ENCODE results near the gene ABR. TPM values are rescaled to one million over a fixed set of nuclear protein-coding genes. Genes with fewer than 3 reads are reported as not detected.
A peak's percentile ranks its signal among the peaks of the same experiment; 100 is the strongest.

The ABR gene
- total RNA-seq, 1 donor from 2014 or later = 119 TPM

DNA sequence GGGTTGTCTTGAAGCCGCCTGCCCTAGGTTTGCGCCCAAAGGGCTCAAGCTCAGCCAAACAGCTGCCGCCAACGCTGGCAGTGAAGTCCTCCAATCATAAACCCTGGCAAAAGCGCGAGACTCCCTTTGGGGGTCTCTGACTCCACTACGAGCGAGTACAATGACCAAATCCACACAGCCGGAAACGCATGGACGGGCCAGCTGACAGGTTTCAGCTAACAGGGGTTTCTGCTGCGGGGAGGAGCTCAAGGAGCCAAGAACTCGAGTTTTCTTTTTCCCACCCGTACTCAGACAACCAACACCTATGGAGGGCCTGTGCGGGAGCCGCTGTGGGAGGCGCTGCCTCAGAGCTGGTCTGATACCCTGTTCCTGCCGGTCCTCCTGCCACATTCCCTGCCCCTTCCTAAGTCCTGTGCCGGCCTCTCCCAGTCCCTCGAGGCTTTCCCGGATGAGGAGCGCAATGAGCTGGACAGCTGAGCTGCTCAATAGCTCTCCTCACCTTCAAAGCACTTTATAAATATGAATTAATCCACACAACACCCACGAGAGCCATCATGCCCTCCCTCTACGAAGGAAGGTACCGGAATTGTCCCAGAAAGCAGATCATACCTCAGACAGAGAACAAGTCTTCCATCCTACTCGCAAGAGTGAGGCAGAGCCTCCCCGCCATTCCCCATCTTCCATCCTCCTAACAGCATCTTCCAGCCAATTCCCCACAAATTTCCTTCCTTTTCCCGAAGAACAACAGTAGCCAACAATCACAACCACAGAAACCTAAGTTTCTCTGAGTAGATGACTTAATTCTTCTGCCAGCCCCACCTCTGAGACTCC, 6.1 kb downstream of the ABR start:
- H3K36me3 Mint-ChIP-seq (ENCODE audit: low read depth) = peaks cover 4% of the 10 kb centered on the region
- H3K4me1 Mint-ChIP-seq (ENCODE audit: low read depth) = peaks cover 30% of the 10 kb centered on the region
- TF ChIP-seq CTCF (IDR thresholded peaks at IDR 0.05) = no peak
- H3K27ac Mint-ChIP-seq (ENCODE audit: unreplicated experiment) = no peak overlapping the region
- no peak overlapping the region for H3K4me3 Mint-ChIP-seq (ENCODE audit: unreplicated experiment)
- no peaks in the 10 kb centered on the region for H3K9me3 Mint-ChIP-seq (ENCODE audit: low read depth)
- no peak for DNase-seq (ENCODE audit: low spot score)
- H3K27me3 Mint-ChIP-seq (ENCODE audit: low read depth) = no peaks in the 10 kb centered on the region

- H3K36me3 Mint-ChIP-seq (ENCODE audit: low read depth) = peaks cover 4% of the 10 kb centered on the region
- DNase-seq (ENCODE audit: low spot score) = no peak
- no peak overlapping the region for H3K4me3 Mint-ChIP-seq (ENCODE audit: unreplicated experiment)
- H3K27ac Mint-ChIP-seq (ENCODE audit: unreplicated experiment) = no peak overlapping the region
- H3K27me3 Mint-ChIP-seq (ENCODE audit: low read depth) = no peaks in the 10 kb centered on the region
- H3K4me1 Mint-ChIP-seq (ENCODE audit: low read depth) = peaks cover 13% of the 10 kb centered on the region
- no peak for TF ChIP-seq CTCF (IDR thresholded peaks at IDR 0.05)
- no peaks in the 10 kb centered on the region for H3K9me3 Mint-ChIP-seq (ENCODE audit: low read depth)
These were observed 7.8 kb downstream of the ABR start for GRCh38 chr17:1171953-1172352.

- H3K27ac Mint-ChIP-seq (ENCODE audit: unreplicated experiment) = no peak overlapping the region
- peaks cover 5% of the 10 kb centered on the region for H3K4me1 Mint-ChIP-seq (ENCODE audit: low read depth)
- H3K36me3 Mint-ChIP-seq (ENCODE audit: low read depth) = peaks cover 4% of the 10 kb centered on the region
- no peak overlapping the region for H3K4me3 Mint-ChIP-seq (ENCODE audit: unreplicated experiment)
- peak; percentile 48 for TF ChIP-seq CTCF (IDR thresholded peaks at IDR 0.05)
- H3K9me3 Mint-ChIP-seq (ENCODE audit: low read depth) = no peaks in the 10 kb centered on the region
- no peak for DNase-seq (ENCODE audit: low spot score)
- H3K27me3 Mint-ChIP-seq (ENCODE audit: low read depth) = no peaks in the 10 kb centered on the region
These were observed 9.0 kb downstream of the ABR start for GRCh38 chr17:1170739-1171138.

DNA sequence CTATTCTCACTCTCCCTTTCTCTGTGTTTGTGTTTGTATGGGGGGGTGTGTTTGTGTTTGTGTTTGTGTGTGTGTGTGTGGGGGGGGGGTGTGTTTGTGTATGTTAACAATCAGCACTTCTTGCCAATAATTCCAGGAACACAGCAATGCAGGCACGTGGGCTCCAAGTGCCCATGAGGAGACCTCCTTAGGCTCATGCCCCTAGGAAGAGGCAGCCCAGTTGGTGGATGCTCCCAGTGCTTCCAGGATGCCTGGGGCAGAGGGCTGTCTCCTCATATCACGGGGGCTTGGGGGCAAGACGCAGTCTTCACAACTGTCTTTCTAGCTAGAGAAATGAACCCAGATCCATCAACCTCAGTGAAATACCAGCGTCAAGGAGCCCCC, 9.9 kb downstream of the ABR start:
- no peak for TF ChIP-seq CTCF (IDR thresholded peaks at IDR 0.05)
- H3K36me3 Mint-ChIP-seq (ENCODE audit: low read depth) = peaks cover 4% of the 10 kb centered on the region
- no peak for DNase-seq (ENCODE audit: low spot score)
- peaks cover 5% of the 10 kb centered on the region for H3K4me1 Mint-ChIP-seq (ENCODE audit: low read depth)
- H3K27ac Mint-ChIP-seq (ENCODE audit: unreplicated experiment) = no peak overlapping the region
- no peaks in the 10 kb centered on the region for H3K9me3 Mint-ChIP-seq (ENCODE audit: low read depth)
- no peaks in the 10 kb centered on the region for H3K27me3 Mint-ChIP-seq (ENCODE audit: low read depth)
- no peak overlapping the region for H3K4me3 Mint-ChIP-seq (ENCODE audit: unreplicated experiment)

DNA sequence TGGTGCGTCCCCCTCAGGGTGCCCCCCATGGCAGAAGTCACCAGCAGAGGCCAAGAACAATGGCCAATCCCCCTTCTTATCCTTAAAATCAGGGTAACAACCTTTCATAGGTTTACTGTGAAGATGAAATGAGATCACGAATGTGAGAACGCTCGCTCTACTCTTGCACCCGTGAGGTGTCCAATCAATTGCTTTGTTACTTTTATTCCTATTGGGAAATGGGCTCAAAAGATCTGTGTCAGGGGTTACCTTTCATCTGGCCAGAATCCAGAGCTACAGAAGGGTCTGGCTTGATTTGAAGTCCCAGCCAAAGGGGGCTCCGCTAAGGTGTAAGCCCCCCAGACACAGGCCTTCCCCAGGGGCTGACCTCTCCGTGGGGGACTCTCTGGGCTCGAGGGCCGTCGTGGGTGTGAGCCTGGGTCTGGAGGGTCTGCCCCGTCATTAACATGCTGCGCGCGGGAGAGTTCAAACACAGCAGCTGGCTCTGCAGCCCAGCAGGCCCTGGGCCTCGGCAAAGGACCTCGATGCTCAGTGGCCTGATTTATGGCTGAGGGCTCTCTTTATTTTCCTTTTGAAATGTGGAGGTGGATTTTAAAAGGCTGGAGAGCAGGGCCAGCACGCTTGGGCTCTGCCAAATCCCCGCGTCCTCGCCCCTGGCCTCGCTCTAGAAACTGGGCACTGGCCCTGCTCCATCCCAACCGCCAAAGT, 10.4 kb downstream of the ABR start:
- TF ChIP-seq CTCF (IDR thresholded peaks at IDR 0.05) = no peak
- Mint-ChIP-seq H3K4me3 (ENCODE audit: unreplicated experiment) (no peak overlapping the region), H3K36me3 (ENCODE audit: low read depth) (peaks cover 4% of the 10 kb centered on the region), H3K27ac (ENCODE audit: unreplicated experiment) (no peak overlapping the region), H3K4me1 (ENCODE audit: low read depth) (peaks cover 5% of the 10 kb centered on the region), H3K27me3 (ENCODE audit: low read depth) (no peaks in the 10 kb centered on the region), H3K9me3 (ENCODE audit: low read depth) (no peaks in the 10 kb centered on the region)
- no peak for DNase-seq (ENCODE audit: low spot score)

All from chondrocyte (in vitro differentiated cells).